Fibroblast of lung (primary cell): ENCODE data around the gene UCHL1. TPM values are rescaled to one million over a fixed set of nuclear protein-coding genes. Genes with fewer than 3 reads are reported as not detected.

Experiments
- DNase-seq, 2 donors: peaks; one replicate each; pipeline versions ENCODE4 v3.0.0 to v3.0.0-alpha.2; 2010; ENCODE audit warnings: low read depth in 2 of 2
- H2AFZ ChIP-seq: 2 replicates; pipeline ENCODE4 v1.5.1; 2012; ENCODE audit warnings: low read length, control low read depth, inconsistent platforms
- H3K27ac ChIP-seq: 2 replicates; pipeline ENCODE4 v1.5.1; 2011; ENCODE audit warnings: low read length, control low read depth; ENCODE audit not compliant: insufficient read depth
- H3K27me3 ChIP-seq: 2 replicates; pipeline ENCODE4 v1.5.1; 2011; ENCODE audit warnings: mild to moderate bottlenecking, low read length; ENCODE audit not compliant: control insufficient read depth, insufficient read depth
- H3K36me3 ChIP-seq: 2 replicates; pipeline ENCODE4 v1.5.1; 2011; ENCODE audit warnings: low read length; ENCODE audit not compliant: control insufficient read depth, insufficient read depth
- H3K4me1 ChIP-seq: 2 replicates; pipeline ENCODE4 v1.5.1; 2011; ENCODE audit warnings: low read length; ENCODE audit not compliant: control insufficient read depth, insufficient read depth; ENCODE audit errors: extremely low read depth
- H3K4me2 ChIP-seq: 2 replicates; pipeline ENCODE4 v1.5.1; 2011; ENCODE audit warnings: low read length, control low read depth; ENCODE audit not compliant: insufficient read depth; ENCODE audit errors: extremely low read depth
- H3K4me3 ChIP-seq, 4 experiments: fragments of 200-600 bp in 1 of 4; sonication (generic) in 1 of 4; replicated peaks in 1 of 4; 2 replicates each; pipeline ENCODE4 v1.5.1; 2011 to 2016; ENCODE audit warnings: low read length in 4 of 4, low read depth in 3 of 4, mild to moderate bottlenecking in 3 of 4, control low read depth in 2 of 4, inconsistent platforms in 1 of 4, mixed read lengths in 1 of 4; ENCODE audit not compliant: insufficient read depth in 1 of 4; ENCODE audit errors: control extremely low read depth in 1 of 4
- H3K79me2 ChIP-seq: 2 replicates; pipeline ENCODE4 v1.5.1; 2012; ENCODE audit warnings: mild to moderate bottlenecking, low read length, inconsistent platforms; ENCODE audit not compliant: control insufficient read depth, insufficient read depth
- H3K9ac ChIP-seq: 2 replicates; pipeline ENCODE4 v1.5.1; 2011; ENCODE audit warnings: mild to moderate bottlenecking, low read length, control low read depth; ENCODE audit not compliant: insufficient read depth
- H3K9me3 ChIP-seq: 2 replicates; pipeline ENCODE4 v1.5.1; 2012; ENCODE audit warnings: low read depth, low read length; ENCODE audit not compliant: control insufficient read depth, insufficient read depth
- H4K20me1 ChIP-seq: 2 replicates; pipeline ENCODE4 v1.5.1; 2011; ENCODE audit warnings: low read length; ENCODE audit not compliant: control insufficient read depth, insufficient read depth; ENCODE audit errors: extremely low read depth
- EZH2 ChIP-seq: IDR thresholded peaks from 2 replicates; pipeline ENCODE4 v1.5.1; 2012; ENCODE audit warnings: low read length, control low read depth, mild to moderate bottlenecking; ENCODE audit errors: missing control alignments
- polyA plus RNA-seq, 2 donors: library from polyadenylated mRNA; depleted of rRNA in 1 of 2; stranded (reverse) in 1 of 2; unstranded in 1 of 2; fragments of >200 nt; gene quantifications; 2 replicates each; pipeline ENCODE4 v1.2.1, GENCODE V29; 2011 to 2012; ENCODE audit warnings: missing spikeins in 1 of 2
- total RNA-seq: library from RNA; depleted of rRNA; stranded (reverse); fragments of >200 nt; gene quantifications from 2 replicates; pipeline ENCODE4 v1.2.1, GENCODE V29; 2014
- TF ChIP-seq, protein P1 (sequence below), 2 donors: IDR thresholded peaks in 1 of 2; conservative IDR thresholded peaks in 1 of 2; 1 replicate in 1 of 2; 2 replicates in 1 of 2; pipeline ENCODE4 v1.5.1; 2011 to 2012; ENCODE audit warnings: low read length in 2 of 2, control low read depth in 1 of 2, inconsistent platforms in 1 of 2, low read depth in 1 of 2, mild to moderate bottlenecking in 1 of 2

UCHL1 gene
- total and polyA plus RNA-seq, 2 donors (not counting 1 experiment from before 2014, with no cell fraction given), result 397 to 491 TPM

- H4K20me1 ChIP-seq, result no peaks in the 10 kb centered on the region
- H3K9ac ChIP-seq, result no peak overlapping the region
- no peaks in the 10 kb centered on the region for H3K9me3 ChIP-seq
- H3K27ac ChIP-seq, result no peak overlapping the region
- no peak overlapping the region for H3K4me2 ChIP-seq
- H3K27me3 ChIP-seq, result no peaks in the 10 kb centered on the region
- no peak for DNase-seq
- no peaks in the 10 kb centered on the region for H3K79me2 ChIP-seq
- no peak overlapping the region for H3K4me3 ChIP-seq
- TF ChIP-seq, protein P1, sequence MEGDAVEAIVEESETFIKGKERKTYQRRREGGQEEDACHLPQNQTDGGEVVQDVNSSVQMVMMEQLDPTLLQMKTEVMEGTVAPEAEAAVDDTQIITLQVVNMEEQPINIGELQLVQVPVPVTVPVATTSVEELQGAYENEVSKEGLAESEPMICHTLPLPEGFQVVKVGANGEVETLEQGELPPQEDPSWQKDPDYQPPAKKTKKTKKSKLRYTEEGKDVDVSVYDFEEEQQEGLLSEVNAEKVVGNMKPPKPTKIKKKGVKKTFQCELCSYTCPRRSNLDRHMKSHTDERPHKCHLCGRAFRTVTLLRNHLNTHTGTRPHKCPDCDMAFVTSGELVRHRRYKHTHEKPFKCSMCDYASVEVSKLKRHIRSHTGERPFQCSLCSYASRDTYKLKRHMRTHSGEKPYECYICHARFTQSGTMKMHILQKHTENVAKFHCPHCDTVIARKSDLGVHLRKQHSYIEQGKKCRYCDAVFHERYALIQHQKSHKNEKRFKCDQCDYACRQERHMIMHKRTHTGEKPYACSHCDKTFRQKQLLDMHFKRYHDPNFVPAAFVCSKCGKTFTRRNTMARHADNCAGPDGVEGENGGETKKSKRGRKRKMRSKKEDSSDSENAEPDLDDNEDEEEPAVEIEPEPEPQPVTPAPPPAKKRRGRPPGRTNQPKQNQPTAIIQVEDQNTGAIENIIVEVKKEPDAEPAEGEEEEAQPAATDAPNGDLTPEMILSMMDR (conservative IDR thresholded peaks at IDR 0.05 in 1 of 2, IDR thresholded peaks at IDR 0.05 in 1 of 2; ENCODE audit: low read depth in 1 of 2, low read length in 2 of 2), result no peak
- TF ChIP-seq EZH2, result no peak
- H3K4me1 ChIP-seq, result no peaks in the 10 kb centered on the region
- H3K36me3 ChIP-seq, result no peaks in the 10 kb centered on the region
- H2AFZ ChIP-seq, result no peak overlapping the region
Measured at GRCh38 chr4:41315862-41316261, 59.1 kb downstream of the UCHL1 start.

Other genes starting within 250 kb of the UCHL1 start
- 18.7 and 25.1 TPM in 2 replicates for gene APBB2, start 42.4 kb upstream of the UCHL1 start, total RNA-seq
- gene APBB2, start 42.4 kb upstream of the UCHL1 start, polyA plus RNA-seq, result 29.8 and 39.8 TPM in 2 replicates